SH-SY5Y (cell line): ENCODE results near the gene HCRTR1.

Experiments used
- GATA2 ChIP-seq: IDR thresholded peaks from 2 replicates; pipeline ENCODE4 v1.6.1; 2011; ENCODE audit warnings: mild to moderate bottlenecking, low read depth, low read length
- GATA3 ChIP-seq: IDR thresholded peaks from 2 replicates; pipeline ENCODE4 v1.6.1; 2011; ENCODE audit warnings: low read depth, mild to moderate bottlenecking, low read length, moderate library complexity

GRCh38 chr1:31593136-31593665, 24.3 kb upstream of the HCRTR1 start:
- no peak for TF ChIP-seq GATA3
- no peak for TF ChIP-seq GATA2
